Fibroblast of gingiva (primary cell): Measurements from ENCODE around the gene CAMTA1.
"Not testable (repeated sequence)": the region's sequence is repeated elsewhere in the genome, so short reads cannot be mapped to it uniquely, and the experiment has no call there.

Source experiments
- DNase-seq: peaks from one replicate; pipeline ENCODE4 v3.0.0-alpha.2; 2011; ENCODE audit warnings: low read depth

CAMTA1 gene

DNA sequence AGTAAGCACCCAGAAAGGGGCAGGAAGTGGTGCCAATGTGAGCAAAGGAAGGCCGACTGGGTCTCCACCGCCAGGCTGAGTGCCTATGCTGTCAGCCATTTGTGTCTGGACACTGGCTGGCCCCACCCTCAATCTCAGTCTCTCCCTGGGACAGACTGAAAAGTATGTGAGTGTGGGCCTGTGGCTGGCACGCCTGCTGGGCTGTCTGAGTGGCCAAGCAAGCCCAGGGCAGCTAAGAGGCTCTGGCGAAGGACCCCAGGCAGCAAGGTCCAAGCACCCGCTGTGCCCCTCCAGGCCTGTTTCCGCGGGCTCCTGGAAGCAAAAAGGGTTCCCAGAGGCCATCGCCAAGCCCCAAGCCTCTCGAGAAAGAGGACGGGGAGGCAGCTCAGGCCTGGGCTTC lies 892.6 kb downstream of the CAMTA1 start:
- DNase-seq = no peak

GRCh38 chr1:7678491-7679158 lies 893.4 kb downstream of the CAMTA1 start:
- DNase-seq = no peak

DNA sequence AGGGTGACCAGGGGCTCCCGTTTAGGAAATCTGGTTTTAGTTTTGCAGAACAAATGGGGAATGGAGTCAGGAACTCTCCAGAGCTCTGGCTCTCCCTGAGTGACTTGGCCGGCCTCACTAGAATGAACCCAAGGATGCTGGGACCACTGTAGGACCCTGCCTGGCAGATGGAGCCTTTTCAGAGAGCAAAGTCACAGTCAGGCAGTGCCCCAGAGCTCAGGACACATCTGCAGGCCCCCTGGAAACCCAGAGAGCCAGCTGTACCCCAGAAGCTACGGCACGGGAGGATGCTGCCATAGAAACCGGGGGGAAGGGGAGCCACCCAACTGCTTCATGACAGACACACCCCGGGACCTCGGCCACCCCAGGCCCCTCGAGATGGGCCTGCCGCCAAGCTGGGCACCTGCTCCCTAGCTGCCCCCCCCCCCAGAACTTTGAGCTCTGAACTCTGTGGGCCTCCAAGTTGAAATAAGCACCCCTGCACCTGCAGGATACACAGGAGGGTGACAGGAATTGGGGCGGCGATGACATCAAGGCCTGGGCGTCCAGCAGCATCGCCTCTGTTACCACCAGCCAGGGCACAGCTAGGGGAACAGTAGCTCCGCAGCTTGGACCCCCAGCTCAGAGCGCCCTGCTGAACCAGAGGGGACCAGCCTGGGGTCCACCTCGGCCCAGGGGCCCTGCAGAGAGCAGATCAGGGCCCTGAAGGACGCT lies 894.1 kb downstream of the CAMTA1 start:
- no peak for DNase-seq

GRCh38 chr1:7679873-7680206 lies 894.6 kb downstream of the CAMTA1 start:
- DNase-seq = no peak

- DNase-seq = peak; percentile 12
Observed at GRCh38 chr1:7680207-7680954, 895.1 kb downstream of the CAMTA1 start.

- DNase-seq = no peak
Observed at GRCh38 chr1:7680955-7681268, 895.7 kb downstream of the CAMTA1 start.

DNA sequence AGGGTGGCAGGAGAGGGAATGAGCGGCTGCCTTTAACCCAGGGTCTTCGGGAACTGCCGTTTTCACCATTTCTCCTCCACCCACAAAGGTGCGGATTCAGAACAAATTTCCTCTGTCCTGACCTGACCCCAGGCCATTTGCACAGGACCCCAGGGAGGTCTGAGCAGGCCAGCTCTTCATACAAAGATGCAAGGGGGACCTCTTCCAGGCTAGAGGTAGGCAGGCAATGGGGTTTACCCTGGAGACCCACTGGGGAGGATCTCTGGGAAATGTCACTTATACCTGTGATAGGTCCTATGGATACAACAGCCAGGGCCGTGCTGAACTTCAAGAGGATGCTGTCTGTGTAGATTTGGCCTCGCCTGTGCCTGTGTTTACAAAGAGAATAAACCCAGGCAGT lies 896.1 kb downstream of the CAMTA1 start:
- no peak for DNase-seq

DNA sequence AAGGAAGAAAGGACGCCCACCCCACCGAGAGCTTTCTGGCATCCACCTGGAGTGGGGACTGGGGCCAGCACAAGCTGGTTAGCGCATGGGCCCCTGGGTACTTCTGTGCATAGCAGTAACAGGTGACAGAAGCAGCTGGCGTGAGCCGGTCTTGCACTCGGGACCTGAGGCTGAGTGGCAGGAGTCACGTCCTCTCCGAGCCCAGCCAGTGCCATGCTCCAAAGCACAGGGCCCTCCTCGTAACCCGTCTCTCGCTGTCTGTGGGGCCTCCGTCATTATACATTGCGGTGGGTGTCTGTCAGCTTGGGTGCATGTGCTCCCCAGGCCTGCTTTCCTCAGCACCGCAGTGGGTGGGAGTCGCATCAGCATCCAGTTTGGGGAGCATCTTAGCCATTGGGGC lies 898.3 kb downstream of the CAMTA1 start:
- no peak for DNase-seq

DNA sequence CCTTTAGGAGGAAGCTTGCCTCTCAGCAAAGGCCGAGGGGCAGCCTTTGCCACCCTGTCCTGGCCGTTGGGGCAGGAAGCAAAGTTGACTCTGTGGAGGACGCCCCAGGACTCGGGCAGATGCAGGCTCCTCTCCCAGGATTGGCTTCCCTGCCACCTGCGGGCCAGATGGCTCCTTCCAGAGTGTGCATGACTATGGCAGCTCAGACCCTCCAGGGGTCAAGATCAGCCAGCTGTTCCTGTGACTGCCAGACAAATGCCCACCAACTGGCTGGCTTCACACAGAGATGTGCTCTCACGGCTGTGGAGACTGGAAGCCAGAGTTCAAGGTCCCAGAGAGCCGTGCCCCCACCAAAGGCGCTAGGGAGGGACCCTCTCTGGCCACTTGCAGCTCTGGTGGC lies 898.9 kb downstream of the CAMTA1 start:
- DNase-seq = no peak

- no peak for DNase-seq
Observed at GRCh38 chr1:7684861-7685635, 899.8 kb downstream of the CAMTA1 start.

DNA sequence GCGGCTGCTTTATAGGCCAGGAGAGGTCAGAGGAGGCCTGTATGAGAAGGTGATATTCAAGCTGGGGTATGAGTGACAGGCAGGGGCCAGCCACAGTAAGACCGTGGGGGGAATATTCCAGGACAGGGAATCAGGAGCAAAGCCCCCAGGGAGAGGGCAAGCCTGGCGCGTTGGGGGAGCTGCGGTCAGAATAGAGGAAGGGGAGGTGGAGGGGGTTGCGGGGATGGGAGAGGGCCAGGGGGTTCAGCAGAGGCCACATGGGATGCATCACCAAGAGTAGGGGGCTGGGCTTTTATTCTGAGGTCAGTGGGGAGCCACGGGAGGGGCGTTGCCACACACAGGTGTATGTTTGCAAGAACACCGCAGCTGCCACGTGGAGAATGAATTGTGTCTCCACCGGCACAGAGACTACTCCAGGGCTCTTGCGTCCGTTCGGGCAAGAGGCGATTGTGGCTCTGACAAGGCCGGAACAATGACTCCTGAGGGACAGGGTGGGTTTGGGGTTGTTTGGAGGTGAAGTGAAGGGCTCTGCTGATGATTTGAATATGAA lies 901.1 kb downstream of the CAMTA1 start:
- no peak for DNase-seq

- DNase-seq = no peak
Observed at GRCh38 chr1:7687411-7687810, 902.2 kb downstream of the CAMTA1 start.

- DNase-seq = no peak
Observed at GRCh38 chr1:7688659-7689058, 903.4 kb downstream of the CAMTA1 start.

DNA sequence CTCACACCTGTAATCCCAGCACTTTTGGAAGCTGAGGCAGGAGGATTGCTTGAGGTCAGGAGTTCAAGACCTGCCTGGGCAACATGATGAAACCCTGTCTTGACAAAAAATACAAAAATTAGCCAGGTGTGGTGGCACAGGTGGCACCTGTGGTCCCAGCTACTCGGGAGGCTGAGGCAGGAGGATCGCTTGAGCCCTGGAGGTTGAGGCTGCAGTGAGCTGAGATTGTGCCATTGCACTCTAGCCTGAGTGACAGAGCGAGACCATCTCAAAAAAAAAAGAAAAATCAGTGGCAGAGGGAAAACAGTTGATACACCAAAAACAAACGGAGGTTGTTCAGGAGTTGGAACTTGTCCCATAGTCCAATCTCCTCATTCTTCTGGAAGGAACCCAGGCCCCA lies 904.1 kb downstream of the CAMTA1 start:
- DNase-seq = not testable (repeated sequence)

- no peak for DNase-seq
Observed at GRCh38 chr1:7690076-7690475, 904.8 kb downstream of the CAMTA1 start.

DNA sequence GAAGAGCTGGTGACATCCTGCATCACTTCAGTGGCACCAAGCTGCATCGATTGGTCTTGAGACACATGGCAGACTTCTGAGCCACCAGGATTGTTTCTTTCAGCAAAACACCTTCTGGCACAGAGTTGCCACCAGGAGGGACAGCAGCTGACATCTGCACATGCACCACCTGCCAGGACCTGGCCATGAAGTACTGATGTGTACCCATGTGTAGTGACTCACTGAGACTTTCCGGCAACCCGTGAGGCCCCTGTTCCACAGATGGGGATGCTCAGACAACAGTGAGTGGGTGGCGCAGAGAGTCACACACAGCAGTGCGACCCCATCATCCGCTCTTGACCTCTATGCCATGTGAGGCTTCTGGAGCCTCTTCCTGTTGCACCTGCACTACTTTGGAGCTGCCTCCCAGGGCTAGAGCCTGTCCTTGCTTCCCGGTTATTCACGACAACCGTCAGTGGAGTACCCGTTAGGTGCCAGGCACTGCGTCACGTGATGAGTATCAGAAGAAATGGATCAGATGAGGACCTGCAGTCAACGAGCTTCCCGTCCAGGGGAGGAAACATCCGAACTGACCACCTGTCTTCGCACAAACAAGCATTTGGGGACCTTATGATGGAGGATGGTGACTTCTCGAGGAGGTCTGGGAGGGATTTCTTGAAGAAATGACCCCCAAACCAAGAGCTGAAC lies 905.4 kb downstream of the CAMTA1 start:
- DNase-seq = no peak

- DNase-seq = no peak
Observed at GRCh38 chr1:7691576-7691975, 906.3 kb downstream of the CAMTA1 start.

- no peak for DNase-seq
Observed at GRCh38 chr1:7692005-7692404, 906.8 kb downstream of the CAMTA1 start.

DNA sequence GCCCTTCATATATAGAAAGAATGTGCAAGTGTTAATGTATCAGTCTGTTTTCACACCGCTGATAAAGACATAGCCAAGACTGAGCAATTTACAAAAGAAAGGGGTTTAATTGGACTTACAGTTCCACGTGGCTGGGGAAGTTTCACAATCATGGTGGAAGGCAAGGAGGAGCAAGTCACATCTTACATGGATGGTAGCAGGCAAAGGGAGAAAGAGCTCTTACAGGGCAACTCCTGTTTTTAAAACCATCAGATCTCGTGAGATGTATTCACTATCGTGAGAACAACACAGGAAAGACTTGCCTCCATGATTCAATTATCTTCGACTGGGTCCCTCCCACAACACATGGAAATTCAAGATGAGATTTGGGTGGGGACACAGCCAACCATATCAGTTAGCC lies 907.8 kb downstream of the CAMTA1 start:
- not testable (repeated sequence) for DNase-seq

DNA sequence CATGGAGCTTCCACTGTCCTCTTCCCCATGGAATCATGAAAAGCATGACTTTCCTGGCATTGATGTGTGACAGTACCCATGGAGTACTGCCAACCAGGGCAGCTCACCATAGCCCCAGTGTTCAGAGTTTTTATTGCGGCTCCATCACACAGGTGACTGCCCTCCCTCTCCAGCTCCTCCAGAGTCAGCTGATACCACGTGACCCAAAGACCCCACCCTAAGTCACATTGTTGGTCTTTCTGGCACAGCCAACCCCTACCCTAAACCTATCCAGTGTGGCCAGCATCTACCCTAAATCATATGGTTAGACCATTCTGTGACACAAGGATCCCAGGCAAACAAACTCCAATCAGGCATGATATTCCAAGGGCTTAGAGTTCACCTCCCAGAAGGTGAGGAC lies 908.4 kb downstream of the CAMTA1 start:
- DNase-seq = no peak

- DNase-seq = no peak
Observed at GRCh38 chr1:7694600-7695496, 909.6 kb downstream of the CAMTA1 start.
